HepG2 (cell line): ENCODE results near the gene SSC4D. TPM values are rescaled to one million over a fixed set of nuclear protein-coding genes. Genes with fewer than 3 reads are reported as not detected.
A peak's percentile ranks its signal among the peaks of the same experiment; 100 is the strongest.

Source experiments
- ARID2 ChIP-seq: sonication (generic); formaldehyde crosslinking; IDR thresholded peaks from 2 replicates; pipeline ENCODE4 v1.8.1; 2022; ENCODE audit warnings: mild to moderate bottlenecking, missing genetic modification reagents, borderline replicate concordance
- CEBPB ChIP-seq: IDR thresholded peaks from 2 replicates; pipeline ENCODE4 v1.6.1; 2011; ENCODE audit warnings: low read depth, low read length, improper control_type of control experiment, borderline replicate concordance
- CEBPG ChIP-seq: IDR thresholded peaks from 2 replicates; pipeline ENCODE4 v1.6.1; 2016
- CENPBD1 ChIP-seq: sonication (generic); formaldehyde crosslinking; IDR thresholded peaks from 2 replicates; pipeline ENCODE4 v1.8.0; 2022; ENCODE audit warnings: missing genetic modification reagents, low read depth, mild to moderate bottlenecking, borderline replicate concordance
- ETV5 ChIP-seq: IDR thresholded peaks from 2 replicates; pipeline ENCODE4 v1.6.1; 2018; ENCODE audit warnings: missing biosample characterization, missing genetic modification reagents, inconsistent platforms, borderline replicate concordance
- KLF16 ChIP-seq, 2 experiments: sonication (generic) in 1 of 2; formaldehyde crosslinking in 1 of 2; IDR thresholded peaks; 2 replicates each; pipeline versions ENCODE4 v1.6.1 to v1.8.0; 2016 to 2023; ENCODE audit warnings: missing genetic modification reagents in 2 of 2, missing compliant biosample characterization in 1 of 2
- KMT2A ChIP-seq: sonication (generic); formaldehyde crosslinking; IDR thresholded peaks from 2 replicates; pipeline ENCODE4 v1.4.0; 2020; ENCODE audit warnings: missing genetic modification reagents
- MAFF ChIP-seq: IDR thresholded peaks from 2 replicates; pipeline ENCODE4 v1.6.1; 2011; ENCODE audit warnings: low read depth, low read length, improper control_type of control experiment
- POLR2G ChIP-seq: fragments of 200-400 bp; formaldehyde crosslinking; IDR thresholded peaks from 2 replicates; pipeline ENCODE4 v1.6.1; 2018; ENCODE audit warnings: mild to moderate bottlenecking, low read depth, low read length, moderate library complexity
- RNF219 ChIP-seq: sonication (generic); formaldehyde crosslinking; IDR thresholded peaks from 2 replicates; pipeline ENCODE4 v1.5.0; 2020; ENCODE audit warnings: mild to moderate bottlenecking, missing genetic modification reagents
- SAFB2 ChIP-seq: sonication (generic); formaldehyde crosslinking; IDR thresholded peaks from 2 replicates; pipeline ENCODE4 v1.5.1; 2020; ENCODE audit warnings: missing genetic modification reagents, low read depth, mild to moderate bottlenecking, borderline replicate concordance
- TAF1 ChIP-seq: sonication (generic); formaldehyde crosslinking; IDR thresholded peaks from 2 replicates; pipeline ENCODE4 v1.4.0; 2020; ENCODE audit warnings: missing genetic modification reagents
- TEAD3 ChIP-seq: optimal IDR thresholded peaks from 2 replicates; pipeline ENCODE3; 2016; ENCODE audit warnings: borderline replicate concordance
- TP53 ChIP-seq: sonication (generic); formaldehyde crosslinking; conservative IDR thresholded peaks from 2 replicates; pipeline ENCODE4 v1.4.0; 2020; ENCODE audit warnings: missing genetic modification reagents
- U2AF2 ChIP-seq: fragments of 200-400 bp; formaldehyde crosslinking; IDR thresholded peaks from 2 replicates; pipeline ENCODE4 v1.6.1; 2017; ENCODE audit warnings: low read depth, mild to moderate bottlenecking, low read length
- ZNF543 ChIP-seq: sonication (generic); formaldehyde crosslinking; IDR thresholded peaks from 2 replicates; pipeline ENCODE4 v1.4.0; 2020; ENCODE audit warnings: mild to moderate bottlenecking, missing genetic modification reagents
- ZSCAN30 ChIP-seq: sonication (generic); formaldehyde crosslinking; IDR thresholded peaks from 2 replicates; pipeline ENCODE4 v1.5.0; 2020; ENCODE audit warnings: mild to moderate bottlenecking, missing genetic modification reagents
- polyA plus RNA-seq, 8 experiments: library from polyadenylated mRNA; depleted of rRNA in 3 of 8; stranded (reverse) in 7 of 8; unstranded in 1 of 8; fragments of >200 nt; fragmentation: Illumina TruSeq in 4 of 8; extraction: Trizol in 4 of 8; gene quantifications; 2 replicates each; pipeline versions ENCODE4 v1.2.1 to v1.2.3, GENCODE V29; 2011 to 2016; ENCODE audit warnings: low read depth in 4 of 8, missing spikeins in 1 of 8, mixed read lengths in 1 of 8; ENCODE audit not compliant: insufficient read depth in 1 of 8
- total RNA-seq, 5 experiments: library from RNA; depleted of rRNA; stranded (reverse); fragments of >200 nt; fragmentation: Illumina TruSeq; extraction: Trizol; gene quantifications; 2 replicates each; pipeline ENCODE4 v1.2.3, GENCODE V29; 2016; ENCODE audit warnings: low read depth in 1 of 5
- TF ChIP-seq, protein P1 (sequence below): sonication (generic); formaldehyde crosslinking; IDR thresholded peaks from 2 replicates; pipeline ENCODE4 v1.4.0; 2020; ENCODE audit warnings: mild to moderate bottlenecking, missing genetic modification reagents
- TF ChIP-seq, protein P2 (sequence below): sonication (generic); formaldehyde crosslinking; IDR thresholded peaks from 2 replicates; pipeline ENCODE4 v1.4.0; 2020; ENCODE audit warnings: missing genetic modification reagents

Gene SSC4D
- total and polyA plus RNA-seq, 2 of the 13 experiments (the other 11 are each of a cell fraction or from before 2014, with no cell fraction given), result 33.3 to 63.8 TPM

DNA sequence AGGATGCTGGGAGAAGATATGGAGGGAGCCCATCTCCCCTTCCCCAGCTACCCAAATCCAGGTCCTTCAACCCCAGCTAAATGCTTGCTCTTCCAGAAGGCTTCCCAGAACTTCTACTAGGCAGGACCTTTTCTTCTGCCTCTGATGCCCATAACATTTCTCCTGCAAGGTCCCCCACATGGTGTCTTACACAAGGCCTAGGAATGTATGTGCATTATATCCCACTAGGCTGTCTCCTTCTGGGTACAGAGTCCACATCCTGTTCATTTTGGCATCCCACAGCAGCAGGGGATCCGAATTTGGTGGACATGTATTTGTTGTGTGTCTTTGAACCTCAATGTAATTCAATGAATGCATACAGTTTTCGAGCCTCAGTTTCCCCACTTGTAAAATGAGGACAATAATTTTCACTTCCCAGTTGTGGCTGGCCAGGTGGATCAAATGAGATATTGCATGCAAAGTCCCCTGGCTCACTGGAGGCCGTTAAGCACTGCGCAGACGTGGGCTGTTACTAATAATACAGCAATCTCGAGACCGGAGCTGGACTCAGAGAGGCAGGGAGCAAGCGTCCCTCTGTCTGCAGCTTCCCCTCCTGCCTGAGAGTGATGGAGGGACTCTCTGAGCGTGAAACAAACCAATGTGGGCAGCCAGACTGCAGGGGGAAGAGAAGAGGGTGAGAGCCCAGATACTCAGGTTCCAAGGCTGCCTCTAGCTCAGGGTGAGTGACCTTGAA, 32.1 kb downstream of the SSC4D start (continued):
- TF ChIP-seq, protein P1, sequence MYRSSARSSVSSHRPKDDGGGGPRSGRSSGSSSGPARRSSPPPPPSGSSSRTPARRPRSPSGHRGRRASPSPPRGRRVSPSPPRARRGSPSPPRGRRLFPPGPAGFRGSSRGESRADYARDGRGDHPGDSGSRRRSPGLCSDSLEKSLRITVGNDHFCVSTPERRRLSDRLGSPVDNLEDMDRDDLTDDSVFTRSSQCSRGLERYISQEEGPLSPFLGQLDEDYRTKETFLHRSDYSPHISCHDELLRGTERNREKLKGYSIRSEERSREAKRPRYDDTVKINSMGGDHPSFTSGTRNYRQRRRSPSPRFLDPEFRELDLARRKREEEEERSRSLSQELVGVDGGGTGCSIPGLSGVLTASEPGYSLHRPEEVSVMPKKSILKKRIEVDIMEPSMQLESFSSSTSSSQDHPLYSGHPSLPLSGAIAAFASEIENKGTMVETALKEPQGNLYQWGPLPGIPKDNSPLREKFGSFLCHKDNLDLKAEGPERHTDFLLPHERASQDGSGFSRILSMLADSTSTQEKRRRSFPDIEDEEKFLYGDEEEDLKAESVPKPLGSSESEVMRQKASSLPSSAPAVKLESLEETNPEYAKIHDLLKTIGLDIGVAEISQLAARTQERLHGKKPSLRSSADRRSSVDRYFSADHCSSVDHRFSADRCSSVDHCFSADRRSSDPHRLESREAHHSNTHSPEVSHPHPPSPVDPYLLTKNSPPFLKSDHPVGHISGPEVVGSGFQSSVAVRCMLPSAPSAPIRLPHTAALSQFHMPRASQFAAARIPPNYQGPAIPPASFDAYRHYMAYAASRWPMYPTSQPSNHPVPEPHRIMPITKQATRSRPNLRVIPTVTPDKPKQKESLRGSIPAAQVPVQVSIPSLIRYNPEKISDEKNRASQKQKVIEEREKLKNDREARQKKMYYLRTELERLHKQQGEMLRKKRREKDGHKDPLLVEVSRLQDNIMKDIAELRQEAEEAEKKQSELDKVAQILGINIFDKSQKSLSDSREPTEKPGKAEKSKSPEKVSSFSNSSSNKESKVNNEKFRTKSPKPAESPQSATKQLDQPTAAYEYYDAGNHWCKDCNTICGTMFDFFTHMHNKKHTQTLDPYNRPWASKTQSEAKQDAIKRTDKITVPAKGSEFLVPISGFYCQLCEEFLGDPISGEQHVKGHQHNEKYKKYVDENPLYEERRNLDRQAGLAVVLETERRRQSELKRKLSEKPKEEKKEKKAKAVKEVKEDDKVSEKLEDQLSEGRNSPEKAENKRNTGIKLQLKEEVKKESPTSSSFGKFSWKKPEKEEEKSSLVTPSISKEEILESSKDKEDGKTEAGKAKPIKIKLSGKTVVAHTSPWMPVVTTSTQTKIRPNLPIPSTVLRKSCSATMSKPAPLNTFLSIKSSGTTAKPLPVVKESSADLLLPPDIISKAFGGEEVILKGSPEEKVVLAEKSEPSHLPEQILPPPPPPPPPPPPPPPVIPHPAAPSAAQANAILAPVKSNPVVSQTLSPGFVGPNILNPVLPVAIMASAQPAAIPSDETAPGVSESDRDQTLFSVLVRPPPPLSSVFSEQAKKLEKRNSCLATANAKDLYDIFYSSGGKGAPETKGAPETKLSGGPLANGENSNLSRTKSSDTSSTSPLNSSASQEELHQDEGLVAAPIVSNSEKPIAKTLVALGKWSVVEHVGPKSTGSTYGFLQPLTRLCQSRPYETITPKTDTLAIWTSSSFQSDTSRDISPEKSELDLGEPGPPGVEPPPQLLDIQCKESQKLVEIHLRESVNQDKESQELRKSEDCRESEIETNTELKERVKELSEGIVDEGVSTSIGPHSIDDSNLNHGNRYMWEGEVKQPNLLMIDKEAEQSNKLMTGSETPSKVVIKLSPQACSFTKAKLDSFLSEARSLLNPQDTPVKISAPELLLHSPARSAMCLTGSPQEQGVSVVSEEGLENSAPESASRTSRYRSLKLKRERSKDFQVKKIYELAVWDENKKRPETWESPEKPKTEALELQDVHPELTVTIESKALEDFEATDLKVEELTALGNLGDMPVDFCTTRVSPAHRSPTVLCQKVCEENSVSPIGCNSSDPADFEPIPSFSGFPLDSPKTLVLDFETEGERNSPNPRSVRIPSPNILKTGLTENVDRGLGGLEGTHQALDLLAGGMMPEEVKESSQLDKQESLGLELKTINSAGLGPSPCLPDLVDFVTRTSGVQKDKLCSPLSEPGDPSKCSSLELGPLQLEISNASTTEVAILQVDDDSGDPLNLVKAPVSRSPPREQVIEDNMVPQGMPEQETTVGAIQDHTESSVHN (CRISPR knock-in tag), result no peak
- no peak for TF ChIP-seq ZSCAN30 (CRISPR knock-in tag)
- no peak for TF ChIP-seq ARID2 (CRISPR knock-in tag)
- TF ChIP-seq KMT2A (CRISPR knock-in tag), result no peak
- no peak for TF ChIP-seq ZNF543
- peak; percentile 50; the same call in 1 of the 2 replicates for TF ChIP-seq ETV5 (CRISPR knock-in tag)
- TF ChIP-seq CEBPB, result peak; percentile 24; the same call in 1 of the 2 replicates
- 0 out of 2 replicates have a peak, but pooled peaks have one; percentile 2 for TF ChIP-seq TAF1 (CRISPR knock-in tag)
- TF ChIP-seq MAFF, result no peak
- TF ChIP-seq CEBPG (CRISPR knock-in tag), result 0 out of 2 replicates have a peak, but pooled peaks have one; percentile 28
- no peak for TF ChIP-seq POLR2G
- no peak for TF ChIP-seq SAFB2
- TF ChIP-seq TEAD3 (CRISPR knock-in tag), result peak; percentile 83
- TF ChIP-seq RNF219 (CRISPR knock-in tag), result no peak
- TF ChIP-seq KLF16 (CRISPR knock-in tag; IDR thresholded peaks at IDR 0.05), result no peak
- no peak for TF ChIP-seq U2AF2
- TF ChIP-seq, protein P2, sequence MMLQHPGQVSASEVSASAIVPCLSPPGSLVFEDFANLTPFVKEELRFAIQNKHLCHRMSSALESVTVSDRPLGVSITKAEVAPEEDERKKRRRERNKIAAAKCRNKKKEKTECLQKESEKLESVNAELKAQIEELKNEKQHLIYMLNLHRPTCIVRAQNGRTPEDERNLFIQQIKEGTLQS (CRISPR knock-in tag), result no peak
- no peak for TF ChIP-seq CENPBD1
- TF ChIP-seq TP53 (CRISPR knock-in tag), result no peak
